Heart left ventricle (tissue), 13 donors: ENCODE results near the gene ZNF628.
A peak's percentile ranks its signal among the peaks of the same experiment; 100 is the strongest.

Experiments
- POLR2A ChIP-seq, 2 donors: fragments of 450-650 bp; IDR thresholded peaks; one replicate each; pipeline ENCODE4 v1.6.1; 2017; ENCODE audit warnings: antibody characterized with exemption in 2 of 2, mild to moderate bottlenecking in 2 of 2, moderate library complexity in 2 of 2
- TF ChIP-seq, protein P1 (sequence below), 12 donors: fragments of 200-600 bp; sonication (generic) in 4 of 12; IDR thresholded peaks; one replicate each; pipeline versions ENCODE4 v1.5.0 to v1.8.0; 2018 to 2022; ENCODE audit warnings: antibody characterized with exemption in 12 of 12, mild to moderate bottlenecking in 5 of 12
- donor health status: ischemic (EF 13 %, LVEDD 7.1; RV severe dilation, severe dysfunction).
- donor health status: DM: no; HTN: yes; CAD: no.
- donor health status: DM: no; HTN: no; CAD: no.
- donor health status: ischemic (EF 25% LVEDD 6.9; RV normal size, moderate dysfunction).
- donor health status: ischemic (EF 25% LVEDD 5.7; RV mildly dilated, moderate dysfunction).
- donor health status: ischemic (EF 35%, LVEDD 5.7; RV mildly dilated, moderate dysfunction).
- donor health status: nonischemic (EF 11% LVEDD 7.7; RV severe dilation, severe dysfunction).
- donor health status: DM: yes; HTN: yes; CAD: no.
- donor health status: PGD.
- donor health status: ischemic (EF 29% LVEDD 5.4; RV normal size, mild dysfunction).
- donor health status: nonischemic (EF 23%, LVEDD 6.1; RV moderate dilation, normal function).

GRCh38 chr19:55486043-55486970 lies 9.9 kb downstream of the ZNF628 start:
- TF ChIP-seq, protein P1, sequence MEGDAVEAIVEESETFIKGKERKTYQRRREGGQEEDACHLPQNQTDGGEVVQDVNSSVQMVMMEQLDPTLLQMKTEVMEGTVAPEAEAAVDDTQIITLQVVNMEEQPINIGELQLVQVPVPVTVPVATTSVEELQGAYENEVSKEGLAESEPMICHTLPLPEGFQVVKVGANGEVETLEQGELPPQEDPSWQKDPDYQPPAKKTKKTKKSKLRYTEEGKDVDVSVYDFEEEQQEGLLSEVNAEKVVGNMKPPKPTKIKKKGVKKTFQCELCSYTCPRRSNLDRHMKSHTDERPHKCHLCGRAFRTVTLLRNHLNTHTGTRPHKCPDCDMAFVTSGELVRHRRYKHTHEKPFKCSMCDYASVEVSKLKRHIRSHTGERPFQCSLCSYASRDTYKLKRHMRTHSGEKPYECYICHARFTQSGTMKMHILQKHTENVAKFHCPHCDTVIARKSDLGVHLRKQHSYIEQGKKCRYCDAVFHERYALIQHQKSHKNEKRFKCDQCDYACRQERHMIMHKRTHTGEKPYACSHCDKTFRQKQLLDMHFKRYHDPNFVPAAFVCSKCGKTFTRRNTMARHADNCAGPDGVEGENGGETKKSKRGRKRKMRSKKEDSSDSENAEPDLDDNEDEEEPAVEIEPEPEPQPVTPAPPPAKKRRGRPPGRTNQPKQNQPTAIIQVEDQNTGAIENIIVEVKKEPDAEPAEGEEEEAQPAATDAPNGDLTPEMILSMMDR (IDR thresholded peaks at IDR 0.05), result peak in 10 of 12 donors; percentile 8 to 45 (median 24)
- no peak for TF ChIP-seq POLR2A (IDR thresholded peaks at IDR 0.05)
